Measurements from ENCODE around the gene ARMH1.
"Not testable (repeated sequence)": the region's sequence is repeated elsewhere in the genome, so short reads cannot be mapped to it uniquely, and the experiment has no call there.

Gene ARMH1

DNA sequence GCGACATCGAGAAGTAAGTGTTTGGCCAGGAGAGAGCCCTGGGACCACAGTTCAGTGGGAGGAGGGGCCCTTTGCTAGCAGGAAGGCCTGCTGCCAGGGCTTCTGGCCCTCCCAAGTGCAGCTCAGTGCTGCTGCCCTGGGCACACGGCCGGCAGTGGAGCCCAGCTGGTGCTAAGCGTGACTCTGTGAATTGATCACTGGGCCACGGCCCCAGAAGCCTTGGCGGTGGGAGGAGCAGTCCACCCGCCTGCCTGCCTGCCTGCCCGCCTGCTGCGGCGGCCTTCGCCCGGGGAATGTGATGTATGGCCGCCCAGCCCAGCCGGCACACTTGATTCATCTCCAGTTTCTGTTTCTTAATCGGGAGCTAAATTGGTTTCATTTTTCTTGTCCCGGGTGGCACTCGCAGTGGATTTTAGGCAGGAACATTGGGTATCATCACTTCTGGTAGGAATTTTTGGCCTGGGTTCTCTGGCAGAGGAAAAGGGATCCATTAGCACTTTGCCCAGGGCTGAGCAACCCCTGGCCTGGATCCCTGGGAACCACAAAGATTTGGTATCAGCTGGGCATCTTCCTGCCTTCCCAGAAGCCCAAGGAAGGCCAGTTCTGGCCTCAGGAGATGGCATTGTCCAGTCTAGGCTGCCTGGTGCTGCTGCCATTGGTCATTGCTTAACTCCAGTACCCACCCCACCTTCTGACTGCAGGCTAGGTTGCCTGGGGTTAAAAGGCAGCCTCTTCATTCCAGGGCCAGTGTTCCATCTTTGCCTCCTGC is 28.9 kb upstream of the ARMH1 start:
- DNase-seq, result no peak

DNA sequence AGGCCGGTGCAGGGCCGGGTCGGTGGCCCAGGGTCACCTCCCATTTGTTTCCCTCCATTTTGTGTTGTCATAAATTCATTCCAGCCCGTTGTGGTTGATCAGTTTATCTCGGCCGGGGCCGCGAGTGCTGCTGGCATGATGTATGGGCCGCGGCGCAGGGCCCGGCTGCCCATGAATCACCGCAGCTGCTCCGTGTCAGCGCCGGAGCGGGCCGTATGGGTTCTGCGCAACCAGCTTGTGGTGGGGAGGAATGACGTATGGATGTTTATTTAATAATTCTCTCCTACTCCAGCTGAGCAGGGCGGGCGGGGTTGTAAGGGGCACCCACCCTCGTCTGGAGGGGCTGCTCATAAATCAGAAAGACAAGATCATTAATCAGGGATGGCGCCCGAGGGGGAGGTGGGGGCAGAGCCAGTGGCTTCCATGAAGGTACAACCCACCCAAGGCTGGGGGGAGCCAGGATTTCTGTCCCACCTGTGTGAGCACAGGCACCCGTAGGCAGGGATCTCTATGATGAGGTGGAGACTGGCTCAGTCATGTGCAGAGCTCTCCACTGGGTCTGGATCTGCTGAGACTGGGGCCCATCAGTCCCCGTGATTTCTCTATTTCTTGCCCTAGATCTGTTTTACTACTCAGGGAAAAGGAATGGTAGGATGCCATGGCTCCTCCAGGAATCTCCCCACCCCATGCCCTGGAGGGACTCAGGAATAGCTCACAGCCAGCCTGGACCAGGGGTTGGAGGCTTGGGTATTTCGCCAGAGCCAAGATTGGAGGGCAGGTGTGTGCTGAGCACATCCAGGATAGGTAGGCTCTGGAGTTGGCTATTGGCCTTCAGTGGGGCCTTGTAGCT is 28.0 kb upstream of the ARMH1 start:
- DNase-seq, result no peak

DNA sequence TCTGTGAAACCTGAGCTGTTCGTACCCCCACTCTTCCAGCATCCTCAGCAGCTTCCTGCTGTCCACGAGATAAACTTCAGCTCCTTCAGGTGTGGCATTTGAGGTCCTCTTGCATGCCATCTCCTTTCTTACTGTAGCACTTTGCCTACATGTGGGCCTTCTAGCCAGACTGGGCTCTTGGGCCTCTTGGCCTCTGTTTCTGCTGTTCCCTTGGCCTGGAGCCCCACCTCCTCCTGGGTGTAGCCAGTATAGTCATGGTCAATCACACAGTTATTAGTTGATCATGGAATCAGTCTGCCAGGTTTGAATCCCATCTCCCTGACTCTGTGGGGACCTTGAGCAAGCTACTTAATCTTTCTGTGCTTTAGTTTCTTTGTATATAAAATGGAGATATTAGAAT is 26.6 kb upstream of the ARMH1 start:
- DNase-seq, result no peak

DNA sequence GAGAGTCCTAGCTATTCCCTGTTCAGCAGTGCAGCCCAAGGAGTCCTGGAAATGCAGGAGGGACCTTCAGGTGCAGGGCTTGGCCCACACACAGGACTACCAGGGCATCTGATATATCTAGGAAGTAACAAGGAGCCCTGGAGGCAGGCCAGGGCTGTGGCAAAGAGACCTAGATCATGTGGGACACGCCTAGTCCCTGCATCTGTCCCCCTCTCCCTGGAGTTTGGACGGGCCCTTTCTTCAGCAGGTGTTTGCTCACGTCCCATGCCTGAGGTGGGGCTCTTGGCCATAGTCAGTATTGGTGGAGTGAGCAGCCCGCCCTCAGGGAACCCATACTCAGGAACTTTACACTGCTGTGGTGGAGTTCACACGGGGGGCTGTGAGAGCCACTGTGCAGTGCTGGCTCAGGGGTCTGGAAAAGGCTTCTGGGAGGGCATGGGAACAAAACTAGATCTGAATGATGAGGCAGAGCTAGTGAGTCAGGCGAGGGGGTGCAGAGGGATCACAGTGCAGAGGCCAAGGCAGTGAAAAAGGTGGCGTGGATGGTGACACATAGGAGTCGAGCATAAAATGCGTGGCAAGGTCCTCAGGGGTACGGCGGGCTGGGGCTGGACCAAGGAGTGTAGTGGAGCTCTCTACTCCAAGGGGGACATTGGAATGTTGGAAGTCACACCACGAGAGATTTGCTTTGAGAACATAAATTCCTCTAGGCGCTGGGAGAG is 25.8 kb upstream of the ARMH1 start:
- DNase-seq, result no peak

DNA sequence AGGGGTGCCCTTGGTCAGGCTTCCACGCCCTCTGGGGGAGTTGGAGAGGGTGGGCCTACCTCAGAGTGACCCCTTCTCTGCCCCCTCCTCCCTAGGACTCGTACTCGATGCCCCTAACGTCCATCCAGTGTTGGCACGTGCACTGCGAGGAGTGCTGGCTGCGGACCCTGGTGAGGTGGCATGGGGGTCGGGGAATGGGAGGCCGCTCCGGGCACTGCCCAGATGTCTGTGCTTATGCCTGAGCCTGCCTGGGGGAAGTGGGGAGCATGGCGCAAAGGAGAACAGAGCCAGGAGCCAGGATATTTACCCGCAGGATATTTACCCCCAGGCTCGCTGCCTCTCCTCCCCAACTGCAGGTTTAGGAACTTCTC is 24.7 kb upstream of the ARMH1 start:
- DNase-seq, result no peak

DNA sequence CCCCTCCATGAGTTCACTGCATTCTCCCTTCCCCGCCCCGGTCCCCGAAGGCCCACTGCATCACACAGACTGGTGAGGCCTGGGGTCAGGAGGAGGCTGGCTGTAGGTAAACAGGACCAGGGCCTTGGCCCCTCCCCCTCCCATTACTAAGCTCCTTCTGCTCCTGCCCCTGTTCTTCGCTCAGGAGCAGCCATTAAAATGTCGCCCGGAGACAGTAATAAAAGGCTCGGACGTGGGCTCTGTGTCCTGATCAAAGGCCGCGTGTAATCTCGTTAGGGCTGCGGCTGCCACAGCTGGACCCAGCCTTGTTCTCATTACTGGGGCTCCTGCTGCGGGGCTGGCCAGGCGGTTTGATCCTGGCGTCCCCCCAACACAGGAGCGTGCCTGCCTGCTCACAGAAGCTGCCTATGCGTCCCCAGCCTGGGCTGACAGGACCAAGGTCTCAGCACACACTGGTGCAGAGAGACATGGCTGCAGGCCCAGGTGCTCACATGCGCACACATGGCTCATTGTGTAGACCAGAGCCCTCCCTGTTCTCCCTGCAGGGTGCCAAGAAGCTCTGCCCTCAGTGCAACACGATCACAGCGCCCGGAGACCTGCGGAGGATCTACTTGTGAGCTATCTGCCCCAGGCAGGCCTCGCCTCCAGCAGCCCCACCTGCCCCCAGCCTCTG is 24.2 kb upstream of the ARMH1 start:
- no peak for DNase-seq

DNA sequence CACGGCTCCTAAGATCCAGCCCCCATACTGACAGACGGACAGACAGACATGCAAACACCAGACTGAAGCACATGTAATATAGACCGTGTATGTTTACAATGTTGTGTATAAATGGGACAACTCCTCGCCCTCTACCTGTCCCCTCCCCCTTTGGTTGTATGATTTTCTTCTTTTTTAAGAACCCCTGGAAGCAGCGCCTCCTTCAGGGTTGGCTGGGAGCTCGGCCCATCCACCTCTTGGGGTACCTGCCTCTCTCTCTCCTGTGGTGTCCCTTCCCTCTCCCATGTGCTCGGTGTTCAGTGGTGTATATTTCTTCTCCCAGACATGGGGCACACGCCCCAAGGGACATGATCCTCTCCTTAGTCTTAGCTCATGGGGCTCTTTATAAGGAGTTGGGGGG is 23.4 kb upstream of the ARMH1 start:
- no peak for DNase-seq

DNA sequence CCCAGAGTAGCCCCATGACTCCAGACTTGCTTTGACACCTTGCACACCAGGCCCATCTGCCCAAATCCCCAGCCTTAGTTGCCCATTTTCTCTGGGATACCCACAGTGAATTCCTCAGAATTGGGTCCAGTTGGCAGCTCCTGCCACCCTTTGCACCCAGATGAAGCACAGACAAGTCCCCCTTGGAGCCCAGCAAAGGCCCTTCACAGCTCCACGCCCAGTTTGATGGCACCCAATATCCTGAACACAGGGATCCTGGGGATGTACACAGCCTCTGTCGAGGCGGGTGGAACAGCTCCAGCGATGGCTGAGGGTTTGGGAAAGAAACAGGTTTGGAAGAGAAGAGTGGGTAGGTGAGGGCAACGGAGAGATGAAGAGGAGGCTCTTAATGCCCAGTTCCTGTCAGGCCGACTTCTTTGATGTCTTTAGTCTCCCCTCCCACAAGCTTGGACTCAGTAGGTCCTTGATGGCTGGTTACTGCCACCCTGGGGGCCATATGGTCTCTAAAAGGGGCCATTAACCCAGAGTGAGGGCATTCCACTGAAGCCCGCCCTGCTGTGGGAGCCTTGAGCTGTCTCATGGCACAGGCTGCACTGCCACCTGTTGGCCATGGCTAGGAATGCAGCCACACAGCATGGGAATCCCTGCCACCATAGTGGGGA is 21.9 kb upstream of the ARMH1 start:
- DNase-seq, result peak; percentile 35

DNA sequence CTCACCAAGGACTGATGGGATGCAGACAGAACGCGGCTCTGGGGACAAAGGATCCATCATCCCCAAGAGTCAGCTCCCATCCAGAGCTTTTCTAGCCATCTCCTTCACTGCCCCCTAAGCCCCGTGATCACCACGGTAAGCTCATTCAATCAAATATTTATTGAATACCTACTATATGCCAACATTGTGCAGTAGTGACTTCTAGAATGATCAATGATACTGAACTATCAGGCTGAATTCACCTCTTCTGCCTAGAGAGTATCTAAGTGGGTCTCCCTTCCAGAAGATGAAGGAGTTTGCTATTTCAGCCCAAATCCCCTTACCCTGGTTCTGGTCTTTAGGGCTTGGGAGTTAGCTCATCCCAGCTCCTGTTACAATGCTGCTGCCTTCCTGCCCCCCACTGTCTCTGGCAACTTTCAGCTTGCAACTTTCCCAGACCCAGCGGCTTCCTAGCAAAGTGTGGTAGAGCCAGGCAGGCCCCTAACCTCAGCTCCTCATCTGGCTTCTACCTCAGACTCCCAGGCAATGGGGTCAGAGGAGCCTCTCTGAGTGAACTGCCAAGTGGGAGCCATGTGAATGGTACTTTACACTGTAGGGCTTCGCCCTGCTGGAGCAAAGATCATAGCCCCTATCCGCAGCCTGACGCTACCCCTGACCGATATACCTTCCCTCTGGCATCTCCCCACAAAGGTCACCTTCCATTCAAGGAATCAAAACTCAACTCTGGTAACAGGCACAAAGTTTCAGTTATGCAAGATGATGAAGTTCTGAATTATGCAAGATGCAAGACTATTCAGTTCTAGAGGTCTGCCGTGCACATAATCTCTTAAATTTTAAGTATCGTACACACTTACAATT is 21.2 kb upstream of the ARMH1 start:
- no peak for DNase-seq

DNA sequence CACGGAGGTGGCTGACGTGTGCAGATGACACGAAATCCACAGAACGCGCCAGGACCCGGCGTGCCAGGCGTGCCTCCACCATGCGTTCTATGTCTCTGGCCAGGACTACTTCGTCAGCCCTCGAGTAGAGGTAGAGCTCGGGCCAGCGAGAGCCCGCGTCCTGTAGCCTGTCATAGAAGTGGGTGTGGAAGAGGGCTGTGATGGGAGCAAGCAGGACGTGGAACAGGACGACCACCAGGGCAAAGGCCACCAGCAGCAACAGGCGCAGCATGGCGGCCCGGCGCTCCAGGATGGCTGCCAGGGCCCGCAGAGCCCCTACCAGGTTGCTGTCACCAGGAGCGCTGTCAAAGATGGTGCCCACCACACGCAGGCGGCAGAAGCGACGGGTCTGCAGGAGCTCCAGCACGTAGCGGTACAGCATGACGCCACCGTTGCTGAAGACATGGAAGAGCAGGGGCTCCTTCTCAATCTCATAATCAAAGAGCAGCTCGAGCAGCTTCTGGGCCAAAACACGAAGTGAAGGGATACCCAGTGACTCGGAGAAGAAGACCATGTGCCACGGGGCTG is 19.8 kb upstream of the ARMH1 start:
- DNase-seq, result no peak

DNA sequence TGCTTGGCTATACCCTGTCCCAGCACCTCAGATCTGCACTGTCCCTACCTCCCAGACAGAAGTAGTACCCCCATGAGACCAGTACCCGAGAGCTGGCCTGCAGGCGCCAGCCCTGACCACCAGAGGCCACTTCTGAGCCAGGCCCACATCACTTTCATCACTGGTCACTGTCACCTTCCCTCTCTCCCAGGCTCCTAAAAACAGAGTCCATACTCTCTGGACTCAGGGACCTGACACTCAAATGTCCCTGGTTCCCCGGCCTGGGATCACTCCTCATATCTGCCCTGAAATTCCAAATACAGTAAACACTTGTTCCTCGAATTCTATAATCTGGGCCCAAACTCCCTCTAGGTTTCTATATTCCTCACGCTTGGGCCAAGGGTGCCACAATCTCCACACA is 18.9 kb upstream of the ARMH1 start:
- DNase-seq, result no peak

DNA sequence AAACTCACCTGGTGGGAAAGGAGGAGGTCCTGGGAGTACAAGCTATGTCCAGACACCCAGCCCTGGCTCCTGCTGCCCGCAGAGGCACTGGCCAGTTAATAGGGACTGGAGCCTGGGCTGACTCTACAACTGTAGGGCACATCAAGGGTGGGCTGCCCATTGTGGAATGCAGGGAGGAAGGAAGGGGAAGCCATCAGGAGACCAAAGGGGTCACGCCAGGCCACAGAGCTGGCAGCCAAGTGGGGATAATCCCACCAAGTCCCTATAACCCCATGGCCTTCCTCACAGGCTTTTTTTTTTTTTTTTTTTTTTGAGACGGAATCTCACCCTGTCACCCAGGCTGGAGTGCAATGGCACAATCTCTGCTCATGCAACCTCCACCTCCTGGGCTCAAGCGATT is 14.9 kb upstream of the ARMH1 start:
- DNase-seq, result no peak

DNA sequence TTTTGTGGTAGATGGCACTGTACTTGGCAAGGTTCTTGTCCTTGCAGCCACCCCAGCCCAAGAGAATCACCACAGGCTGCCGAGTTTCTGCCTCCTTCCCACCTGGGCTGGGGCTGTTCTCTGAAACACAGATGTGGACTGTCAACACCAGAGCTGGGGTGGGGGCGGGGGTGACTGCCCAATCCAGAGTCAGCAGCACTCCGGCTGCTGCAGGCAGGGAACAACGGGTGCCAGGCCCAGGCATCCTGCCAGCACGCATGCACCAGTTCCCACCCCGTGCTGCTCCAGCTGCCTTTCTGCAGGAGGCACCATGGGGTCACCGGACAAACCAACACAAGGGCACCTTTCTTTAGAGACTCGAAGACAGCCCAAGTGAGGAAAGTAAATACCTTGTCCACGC is 14.3 kb upstream of the ARMH1 start:
- DNase-seq, result no peak

DNA sequence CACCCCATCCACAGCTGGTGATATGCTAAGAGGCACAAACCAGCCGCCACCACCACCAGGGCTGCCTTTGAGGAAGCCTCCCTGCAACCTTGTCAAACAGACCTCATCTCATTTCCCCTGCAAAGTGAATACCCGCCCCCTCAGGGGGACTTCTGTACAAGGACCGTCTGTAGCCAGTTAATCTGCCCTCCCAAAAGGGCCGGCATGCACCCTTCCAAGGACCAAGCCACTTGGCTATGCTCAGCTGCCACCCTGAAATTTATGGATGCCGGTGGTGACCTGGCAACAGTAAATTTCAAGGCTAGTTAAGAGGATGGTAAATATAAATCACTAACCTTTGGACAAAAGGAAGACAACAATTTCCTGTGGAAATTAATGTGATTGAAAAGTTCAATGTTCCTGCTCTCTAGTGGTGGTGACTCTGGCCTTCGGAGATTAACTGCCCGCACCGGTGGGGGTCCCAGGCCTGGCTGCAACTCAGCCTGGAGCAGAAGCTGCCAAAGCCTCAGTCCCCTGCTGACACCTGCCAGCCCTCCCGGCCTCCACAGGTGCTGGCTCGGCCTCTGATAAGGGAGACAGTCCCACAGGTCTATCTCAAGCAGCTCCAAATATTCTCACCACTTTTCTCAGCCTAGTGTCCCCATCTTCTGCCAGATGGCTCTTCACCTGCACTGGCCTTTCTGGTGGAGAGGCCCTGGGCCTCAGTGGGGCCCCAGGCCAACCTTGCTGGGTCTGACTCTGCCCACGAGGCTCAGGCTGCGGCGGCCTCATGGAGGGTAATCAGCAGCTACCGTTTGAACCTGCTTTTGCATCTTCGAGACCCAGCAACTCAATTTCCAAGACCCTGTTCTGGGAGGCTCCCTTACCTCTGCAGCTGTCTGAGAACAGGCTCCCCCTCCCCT is 12.5 kb upstream of the ARMH1 start:
- DNase-seq, result no peak

DNA sequence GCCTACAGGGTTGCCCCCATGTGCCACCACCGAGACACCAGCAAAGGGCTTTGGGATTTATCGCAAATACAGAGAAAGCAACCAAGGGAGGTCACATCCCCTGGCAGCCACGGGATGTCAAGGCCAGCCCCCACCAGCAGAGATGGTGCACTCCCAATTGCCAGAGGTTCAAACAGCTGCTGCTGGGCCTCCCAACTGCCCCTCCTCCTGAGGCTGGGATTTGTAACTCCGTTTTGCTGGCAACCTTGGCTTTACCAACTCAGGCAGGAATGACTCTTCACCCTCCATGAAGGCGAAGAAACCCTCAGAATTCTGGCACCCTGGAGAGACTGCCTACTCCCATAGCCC is 11.9 kb upstream of the ARMH1 start:
- no peak for DNase-seq

DNA sequence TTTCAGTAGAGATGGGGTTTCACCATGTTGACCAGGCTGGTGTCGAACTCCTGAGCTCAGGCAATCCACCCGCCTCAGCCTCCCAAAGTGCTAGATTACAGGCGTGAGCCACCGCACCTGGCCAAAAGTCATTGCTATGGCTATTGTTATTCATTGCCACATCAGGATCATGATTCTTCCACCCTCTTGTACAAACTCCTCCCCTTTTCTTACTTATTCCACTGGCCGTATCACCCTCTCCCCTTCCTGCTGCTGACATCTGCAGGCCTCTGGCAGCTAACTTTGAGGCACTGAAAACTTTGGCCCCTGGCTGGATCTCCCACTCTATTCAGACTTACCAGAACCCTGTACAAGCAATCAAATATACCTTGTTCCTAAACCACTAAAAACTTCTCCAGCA is 11.1 kb upstream of the ARMH1 start:
- DNase-seq, result no peak

DNA sequence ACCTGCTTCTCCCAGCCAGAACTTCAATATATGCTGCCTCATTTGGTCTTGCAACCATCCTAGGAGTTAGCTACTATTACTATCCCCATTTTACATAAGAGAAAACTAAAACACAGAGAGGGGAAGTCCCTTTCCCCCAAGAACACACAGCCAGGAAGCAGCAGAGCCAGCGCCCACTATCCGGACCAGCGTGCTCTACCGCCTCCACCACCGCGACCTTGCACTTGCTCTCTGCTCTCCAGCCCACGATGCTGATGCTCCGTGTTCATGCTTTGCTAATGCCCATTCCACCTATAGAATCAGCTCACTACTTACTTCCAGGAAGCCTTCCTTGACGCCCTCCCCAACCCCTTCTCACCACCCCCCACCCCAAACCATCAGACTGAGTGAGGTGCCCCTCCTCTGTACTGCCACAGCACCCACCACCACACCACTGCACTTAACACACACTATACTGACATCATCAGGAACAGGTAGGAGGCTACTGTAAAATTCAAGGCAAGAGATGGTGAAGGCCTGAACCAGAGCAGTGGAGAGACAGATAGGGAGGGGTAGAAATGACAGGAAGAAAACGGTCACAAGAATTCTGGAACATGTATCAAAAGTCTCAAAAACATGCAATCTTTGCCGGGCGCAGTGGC is 9.7 kb upstream of the ARMH1 start:
- no peak for DNase-seq

DNA sequence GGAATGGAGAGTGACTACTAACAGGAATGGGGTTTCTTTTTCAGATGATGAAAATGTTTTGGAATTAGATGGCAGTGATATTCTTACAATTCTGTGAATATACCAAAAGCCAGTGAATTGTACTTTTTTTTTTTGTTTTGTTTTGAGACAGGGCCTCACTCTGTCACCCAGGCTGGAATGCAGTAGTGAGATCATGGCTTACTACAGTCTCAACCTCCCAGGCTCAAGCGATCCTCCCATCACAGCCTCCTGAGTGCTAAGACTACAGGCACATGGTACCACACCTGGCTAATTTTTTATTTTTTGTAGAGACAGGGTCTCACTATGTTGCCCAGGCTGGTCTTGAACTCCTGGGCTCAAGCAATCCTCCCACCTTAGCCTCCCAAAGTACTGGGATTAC is 7.8 kb upstream of the ARMH1 start:
- DNase-seq, result not testable (repeated sequence)

DNA sequence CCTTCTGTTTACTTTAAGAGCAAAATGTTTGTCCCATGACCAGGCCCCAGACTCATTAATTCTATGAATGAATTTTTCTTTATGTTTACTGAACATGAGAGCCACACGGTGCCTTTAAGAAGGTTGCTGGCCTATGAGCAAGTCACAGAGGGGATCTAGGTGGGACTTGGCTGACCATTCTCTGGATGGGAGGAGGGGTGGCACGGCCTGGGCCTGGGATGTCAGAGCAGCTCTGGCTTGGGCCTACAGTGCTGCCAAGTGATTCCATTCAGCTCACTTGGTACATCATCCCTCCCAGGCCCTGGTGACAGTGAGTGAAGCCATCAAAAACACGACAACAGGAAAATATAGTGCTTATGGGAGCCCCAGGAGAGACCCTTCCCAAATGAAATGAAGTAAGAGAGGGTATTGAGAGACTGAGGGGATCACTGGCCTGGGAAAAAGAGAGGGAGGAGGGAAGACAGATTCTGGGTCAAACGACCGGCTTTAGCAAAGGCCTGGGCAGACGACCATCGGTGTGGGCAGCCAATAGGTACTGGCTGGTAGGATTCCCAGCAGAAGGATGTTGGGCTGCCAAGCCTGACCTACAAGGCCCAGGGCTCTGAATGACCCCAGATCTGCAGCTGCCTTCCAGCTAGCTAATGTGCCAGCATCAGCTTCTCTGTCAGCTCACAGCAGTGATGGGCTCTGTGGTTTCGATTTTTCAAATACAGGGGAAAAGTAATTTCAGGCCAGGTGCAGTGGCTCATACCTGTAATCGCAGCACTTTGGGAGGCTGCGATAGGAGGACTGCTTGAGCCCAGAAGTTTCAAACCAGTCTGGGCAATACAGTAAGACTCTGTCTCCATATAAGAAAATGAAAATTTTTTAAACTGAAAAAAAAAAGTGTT is 3.5 kb upstream of the ARMH1 start:
- no peak for DNase-seq
